Peyer's patch (tissue), 4 donors: ENCODE results near the gene ELOVL3. TPM values are rescaled to one million over a fixed set of nuclear protein-coding genes. Genes with fewer than 3 reads are reported as not detected.
A peak's percentile ranks its signal among the peaks of the same experiment; 100 is the strongest.
"Not testable (repeated sequence)": the region's sequence is repeated elsewhere in the genome, so short reads cannot be mapped to it uniquely, and the experiment has no call there.

Experiments
- DNase-seq, 3 donors: peaks; one replicate each; pipeline ENCODE4 v3.0.0-alpha.2; 2017 to 2019
- H3K27ac ChIP-seq, 4 donors: fragments of 200-600 bp; sonication (generic); one replicate each; pipeline ENCODE4 v1.5.1; 2016 to 2019
- H3K27me3 ChIP-seq, 2 donors: fragments of 200-600 bp; sonication (generic); one replicate each; pipeline ENCODE4 v1.5.1; 2019
- H3K36me3 ChIP-seq, 3 donors: fragments of 200-600 bp; sonication (generic); one replicate each; pipeline ENCODE4 v1.5.1; 2016 to 2019
- H3K4me1 ChIP-seq, 4 donors: fragments of 200-600 bp; sonication (generic); one replicate each; pipeline ENCODE4 v1.5.1; 2016 to 2019
- H3K4me3 ChIP-seq, 4 donors: fragments of 200-600 bp; sonication (generic); 1 replicate in 3 of 4; 2 replicates in 1 of 4; pipeline ENCODE4 v1.5.1; 2016 to 2019; ENCODE audit warnings: mild to moderate bottlenecking in 1 of 4
- H3K9me3 ChIP-seq, 4 donors: fragments of 200-600 bp; sonication (generic); one replicate each; pipeline ENCODE4 v1.5.1; 2016 to 2019; ENCODE audit warnings: mild to moderate bottlenecking in 1 of 4
- CTCF ChIP-seq, 6 experiments: fragments of 450-650 bp in 4 of 6; fragments of 200-600 bp in 2 of 6; sonication (generic) in 1 of 6; IDR thresholded peaks; one replicate each; pipeline ENCODE4 v1.5.1; 2017 to 2019; ENCODE audit warnings: antibody characterized with exemption in 6 of 6, mild to moderate bottlenecking in 3 of 6, moderate library complexity in 1 of 6
- POLR2A ChIP-seq, 2 donors: fragments of 450-650 bp; IDR thresholded peaks; one replicate each; pipeline ENCODE4 v1.5.1; 2017; ENCODE audit warnings: antibody characterized with exemption in 2 of 2, mild to moderate bottlenecking in 2 of 2, moderate library complexity in 2 of 2
- total RNA-seq, 4 donors: library from RNA; depleted of rRNA; stranded (reverse); fragments of >200 nt; gene quantifications; one replicate each; pipeline ENCODE4 v1.1.0, GENCODE V29; 2016

The ELOVL3 gene
- total RNA-seq, 4 donors from 2014 or later, result not detected

- Histone ChIP-seq H3K9me3 (no peaks in the 10 kb centered on the region), H3K4me3 (no peak overlapping the region), H3K27ac (no peak overlapping the region), H3K4me1 (peaks cover 0 to 49% (median 25%) of the 10 kb centered on the region in 4 donors), H3K27me3 (peaks cover 0 to 7% of the 10 kb centered on the region in 2 donors), H3K36me3 (no peaks in the 10 kb centered on the region)
- no peak for DNase-seq
- TF ChIP-seq CTCF (IDR thresholded peaks at IDR 0.05) (no peak), POLR2A (IDR thresholded peaks at IDR 0.05) (no peak)
Measured at GRCh38 chr10:102243309-102243708, 17.2 kb downstream of the ELOVL3 start.

- H3K4me1 ChIP-seq, result peaks cover 4 to 67% (median 27%) of the 10 kb centered on the region in 4 donors
- TF ChIP-seq POLR2A (IDR thresholded peaks at IDR 0.05) (peak; percentile 99), CTCF (IDR thresholded peaks at IDR 0.05) (no peak)
- no peaks in the 10 kb centered on the region for H3K9me3 ChIP-seq
- H3K36me3 ChIP-seq, result no peaks in the 10 kb centered on the region
- H3K4me3 ChIP-seq, result peak within 1 kb of the TSS; percentile 67 to 87 (median 80)
- H3K27me3 ChIP-seq, result peaks cover 0 to under 1% of the 10 kb centered on the region in 2 donors
- peak; percentile 90 to 97 (median 93) for DNase-seq
- peak within 1 kb of the TSS; percentile 82 to 92 (median 88) for H3K27ac ChIP-seq
Measured at GRCh38 chr10:102245082-102245931, 19.2 kb downstream of the ELOVL3 start, which contains the start of gene GBF1. Gene GBF1 (plus strand): TSS chr10:102245532. CDS start chr10:102258939, 13,407 bp downstream.

GRCh38 chr10:102245932-102246251 is 19.8 kb downstream of the ELOVL3 start:
- TF ChIP-seq POLR2A (IDR thresholded peaks at IDR 0.05), result no peak
- TF ChIP-seq CTCF (IDR thresholded peaks at IDR 0.05), result no peak
- Histone ChIP-seq H3K27ac (peak overlapping the region; percentile 82 to 92 (median 88)), H3K4me3 (peak overlapping the region; percentile 67 to 87 (median 80)), H3K4me1 (peaks cover 4 to 66% (median 26%) of the 10 kb centered on the region in 4 donors), H3K27me3 (no peaks in the 10 kb centered on the region), H3K9me3 (no peaks in the 10 kb centered on the region), H3K36me3 (no peaks in the 10 kb centered on the region)
- DNase-seq, result no peak

GRCh38 chr10:102246261-102246660 is 20.2 kb downstream of the ELOVL3 start:
- no peak for DNase-seq
- peaks cover 4 to 63% (median 22%) of the 10 kb centered on the region in 4 donors for H3K4me1 ChIP-seq

GRCh38 chr10:102247734-102248133 is 21.6 kb downstream of the ELOVL3 start:
- peaks cover 4 to 51% (median 16%) of the 10 kb centered on the region in 4 donors for H3K4me1 ChIP-seq
- no peaks in the 10 kb centered on the region for H3K9me3 ChIP-seq
- no peaks in the 10 kb centered on the region for H3K36me3 ChIP-seq
- no peaks in the 10 kb centered on the region for H3K27me3 ChIP-seq
- DNase-seq, result no peak
- TF ChIP-seq CTCF (IDR thresholded peaks at IDR 0.05) (no peak), POLR2A (IDR thresholded peaks at IDR 0.05) (no peak)
- H3K4me3 ChIP-seq, result peak overlapping the region in 2 of 4 donors; percentile 14 to 73
- peak overlapping the region in 1 of 4 donors; percentile 92 for H3K27ac ChIP-seq

More at GRCh38 chr10:102246261-102246660, 20.2 kb downstream of the ELOVL3 start:
- peak overlapping the region; percentile 67 to 87 (median 80) for H3K4me3 ChIP-seq
- peak overlapping the region; percentile 82 to 92 (median 88) for H3K27ac ChIP-seq
- H3K36me3 ChIP-seq, result no peaks in the 10 kb centered on the region
- H3K9me3 ChIP-seq, result no peaks in the 10 kb centered on the region
- TF ChIP-seq CTCF (IDR thresholded peaks at IDR 0.05) (no peak), POLR2A (IDR thresholded peaks at IDR 0.05) (no peak)
- H3K27me3 ChIP-seq, result no peaks in the 10 kb centered on the region

- H3K4me3 ChIP-seq, result not testable (repeated sequence)
Measured at GRCh38 chr10:102252508-102252907, 26.4 kb downstream of the ELOVL3 start.

More at GRCh38 chr10:102252508-102252907, 26.4 kb downstream of the ELOVL3 start:
- H3K27me3 ChIP-seq, DNase-seq, H3K9me3 ChIP-seq, H3K27ac ChIP-seq, H3K36me3 ChIP-seq: not testable (repeated sequence)
- peaks cover 0 to 35% (median 7%) of the 10 kb centered on the region in 4 donors for H3K4me1 ChIP-seq
